GM18519 (cell line): Measurements from ENCODE around the gene GTF3A.

Source experiments
- ATAC-seq: cut with Tn5 transposase; IDR thresholded peaks from one replicate; pipeline ENCODE4 v1.9.1; 2021; ENCODE audit warnings: mild to moderate bottlenecking, moderate library complexity; ENCODE audit not compliant: unreplicated experiment, low FRiP score

Gene GTF3A

GRCh38 chr13:27446986-27447583, 22.7 kb downstream of the GTF3A start:
- ATAC-seq, result no peak

GRCh38 chr13:27448308-27448707, 23.9 kb downstream of the GTF3A start:
- no peak for ATAC-seq

- no peak for ATAC-seq
These were observed 24.7 kb downstream of the GTF3A start for GRCh38 chr13:27449081-27449603.

- ATAC-seq, result peak; percentile 71
These were observed 25.8 kb downstream of the GTF3A start, which contains the start of gene MTIF3 for GRCh38 chr13:27449936-27450828. Gene MTIF3, minus strand, starts transcription at chr13:27450564. Its CDS starts 10,116 bp downstream, at chr13:27440448.

GRCh38 chr13:27450921-27451471, 26.6 kb downstream of the GTF3A start:
- no peak for ATAC-seq

GRCh38 chr13:27455331-27455855, 31.0 kb downstream of the GTF3A start:
- ATAC-seq, result no peak

GRCh38 chr13:27461940-27462584, 37.6 kb downstream of the GTF3A start:
- ATAC-seq, result no peak

- no peak for ATAC-seq
These were observed 39.1 kb downstream of the GTF3A start for GRCh38 chr13:27463500-27463899.

GRCh38 chr13:27465611-27466010, 41.2 kb downstream of the GTF3A start:
- ATAC-seq, result no peak

- ATAC-seq, result no peak
These were observed 42.1 kb downstream of the GTF3A start for GRCh38 chr13:27466513-27466912.

- no peak for ATAC-seq
These were observed 45.8 kb downstream of the GTF3A start for GRCh38 chr13:27470075-27470820.

- ATAC-seq, result no peak
These were observed 48.0 kb downstream of the GTF3A start for GRCh38 chr13:27472441-27472840.

- ATAC-seq, result no peak
These were observed 48.5 kb downstream of the GTF3A start for GRCh38 chr13:27472941-27473340.

- no peak for ATAC-seq
These were observed 50.4 kb downstream of the GTF3A start for GRCh38 chr13:27474751-27475268.

- ATAC-seq, result peak; percentile 78
These were observed 52.7 kb downstream of the GTF3A start for GRCh38 chr13:27476943-27477703.

- ATAC-seq, result no peak
These were observed 57.3 kb downstream of the GTF3A start for GRCh38 chr13:27481766-27482165.

- peak; percentile 88 for ATAC-seq
These were observed 58.6 kb downstream of the GTF3A start for GRCh38 chr13:27482983-27483382.

- no peak for ATAC-seq
These were observed 59.0 kb downstream of the GTF3A start for GRCh38 chr13:27483421-27483820.
